ENCODE data around the gene RHOF. TPM values are rescaled to one million over a fixed set of nuclear protein-coding genes. Genes with fewer than 3 reads are reported as not detected.

Gene RHOF
- total and polyA plus RNA-seq, 4 donors, result 0.97 to 7.0 (median 3.5) TPM

- H3K9ac ChIP-seq (ENCODE audit: low read depth in 1 of 2, low read length in 2 of 2), result no peak overlapping the region
- peaks cover 0 to 2% (median 0%) of the 10 kb centered on the region in 4 donors for H3K4me1 ChIP-seq (ENCODE audit: control insufficient read depth in 4 of 4, insufficient read depth in 4 of 4, low read length in 3 of 4)
- no peaks in the 10 kb centered on the region for H3K27me3 ChIP-seq (ENCODE audit: control insufficient read depth in 4 of 4, insufficient read depth in 4 of 4, low read length in 3 of 4)
- H3K4me3 ChIP-seq (ENCODE audit: low read depth in 1 of 3, low read length in 3 of 3), result no peak overlapping the region
- H3K9me3 ChIP-seq (ENCODE audit: control insufficient read depth in 4 of 4, low read length in 3 of 4), result no peaks in the 10 kb centered on the region
- TF ChIP-seq GABPA (IDR thresholded peaks at IDR 0.05 in 1 of 2, conservative IDR thresholded peaks at IDR 0.05 in 1 of 2), result no peak
- no peak for TF ChIP-seq TAF1 (conservative IDR thresholded peaks at IDR 0.05)
- no peak for TF ChIP-seq ATF3 (IDR thresholded peaks at IDR 0.05)
- TF ChIP-seq HNF4G (IDR thresholded peaks at IDR 0.05), result no peak
- TF ChIP-seq CTCF (IDR thresholded peaks at IDR 0.05; ENCODE audit: low read depth, low read length, missing input control), result no peak
- no peak for DNase-seq (ENCODE audit: low spot score)
- H3K27ac ChIP-seq (ENCODE audit: low read depth in 1 of 2, low read length in 2 of 2), result no peak overlapping the region
- 91% methylated on average over 10 of the region's 10 CpGs for WGBS
- no peaks in the 10 kb centered on the region for H3K36me3 ChIP-seq (ENCODE audit: control insufficient read depth in 4 of 4, insufficient read depth in 3 of 4, low read depth in 1 of 4, low read length in 3 of 4)
Measured at GRCh38 chr12:121767525-121768016, 25.9 kb downstream of the RHOF start.

- H3K4me1 ChIP-seq (ENCODE audit: control insufficient read depth in 4 of 4, insufficient read depth in 4 of 4, low read length in 3 of 4), result peaks cover 0 to 2% (median 0%) of the 10 kb centered on the region in 4 donors
- no peaks in the 10 kb centered on the region for H3K9me3 ChIP-seq (ENCODE audit: control insufficient read depth in 4 of 4, low read length in 3 of 4)
- 98% methylated on average over 5 of the region's 5 CpGs for WGBS
- H3K27me3 ChIP-seq (ENCODE audit: control insufficient read depth in 4 of 4, insufficient read depth in 4 of 4, low read length in 3 of 4), result no peaks in the 10 kb centered on the region
- TF ChIP-seq MAX (IDR thresholded peaks at IDR 0.05) (no peak), ATF3 (IDR thresholded peaks at IDR 0.05) (no peak), HNF4G (IDR thresholded peaks at IDR 0.05) (no peak), GABPA (IDR thresholded peaks at IDR 0.05 in 1 of 2, conservative IDR thresholded peaks at IDR 0.05 in 1 of 2) (no peak), YY1 (IDR thresholded peaks at IDR 0.05) (no peak), JUND (IDR thresholded peaks at IDR 0.05) (no peak), REST (IDR thresholded peaks at IDR 0.05) (no peak)
- H3K4me3 ChIP-seq (ENCODE audit: low read depth in 1 of 3, low read length in 3 of 3), result no peak overlapping the region
- no peak overlapping the region for H3K27ac ChIP-seq (ENCODE audit: low read depth in 1 of 2, low read length in 2 of 2)
- DNase-seq (ENCODE audit: low spot score), result no peak
- H3K9ac ChIP-seq (ENCODE audit: low read depth in 1 of 2, low read length in 2 of 2), result no peak overlapping the region
- no peaks in the 10 kb centered on the region for H3K36me3 ChIP-seq (ENCODE audit: control insufficient read depth in 4 of 4, insufficient read depth in 3 of 4, low read depth in 1 of 4, low read length in 3 of 4)
Measured at GRCh38 chr12:121766290-121767039, 27.0 kb downstream of the RHOF start.
